K562 (cell line): ENCODE data around the gene MLN.

Source experiments
- GATAD2A ChIP-seq: fragments of 450-650 bp; IDR thresholded peaks from 2 replicates; pipeline ENCODE4 v1.6.1; 2017
- ZNF778 ChIP-seq: fragments of 450-650 bp; formaldehyde crosslinking; IDR thresholded peaks from 2 replicates; pipeline ENCODE4 v1.4.0; 2020; ENCODE audit warnings: mild to moderate bottlenecking, moderate library complexity

GRCh38 chr6:33836806-33837469, 33.1 kb upstream of the MLN start:
- TF ChIP-seq ZNF778 (CRISPR knock-in tag) (no peak), GATAD2A (no peak)
